AG10803 (cell line): Measurements from ENCODE around the gene SMIM3.

Experiments used
- DNase-seq: peaks from one replicate; pipeline ENCODE4 v3.0.0; 2010; ENCODE audit warnings: low read depth
- H3K4me3 ChIP-seq: 2 replicates; pipeline ENCODE4 v1.5.1; 2011; ENCODE audit warnings: mild to moderate bottlenecking, low read length, control low read depth
- TF ChIP-seq, protein P1 (sequence below): conservative IDR thresholded peaks from 2 replicates; pipeline ENCODE4 v1.5.1; 2011; ENCODE audit warnings: mild to moderate bottlenecking, low read length, control low read depth, inconsistent platforms

The SMIM3 gene

DNA sequence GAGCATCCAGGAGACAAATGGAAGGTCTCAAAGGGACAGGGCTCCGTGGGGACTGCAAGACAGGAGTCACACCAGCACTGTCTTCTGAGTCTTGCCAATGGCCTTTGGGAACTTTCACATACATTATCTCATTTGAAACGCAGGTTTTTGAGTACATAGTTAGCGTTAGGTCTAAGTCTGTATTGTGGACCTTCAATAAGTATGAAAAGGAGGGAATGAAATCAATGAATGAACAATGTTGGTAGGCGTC, 19.3 kb upstream of the SMIM3 start:
- DNase-seq, result no peak
- peak overlapping the region; percentile 86 for H3K4me3 ChIP-seq
- TF ChIP-seq, protein P1, sequence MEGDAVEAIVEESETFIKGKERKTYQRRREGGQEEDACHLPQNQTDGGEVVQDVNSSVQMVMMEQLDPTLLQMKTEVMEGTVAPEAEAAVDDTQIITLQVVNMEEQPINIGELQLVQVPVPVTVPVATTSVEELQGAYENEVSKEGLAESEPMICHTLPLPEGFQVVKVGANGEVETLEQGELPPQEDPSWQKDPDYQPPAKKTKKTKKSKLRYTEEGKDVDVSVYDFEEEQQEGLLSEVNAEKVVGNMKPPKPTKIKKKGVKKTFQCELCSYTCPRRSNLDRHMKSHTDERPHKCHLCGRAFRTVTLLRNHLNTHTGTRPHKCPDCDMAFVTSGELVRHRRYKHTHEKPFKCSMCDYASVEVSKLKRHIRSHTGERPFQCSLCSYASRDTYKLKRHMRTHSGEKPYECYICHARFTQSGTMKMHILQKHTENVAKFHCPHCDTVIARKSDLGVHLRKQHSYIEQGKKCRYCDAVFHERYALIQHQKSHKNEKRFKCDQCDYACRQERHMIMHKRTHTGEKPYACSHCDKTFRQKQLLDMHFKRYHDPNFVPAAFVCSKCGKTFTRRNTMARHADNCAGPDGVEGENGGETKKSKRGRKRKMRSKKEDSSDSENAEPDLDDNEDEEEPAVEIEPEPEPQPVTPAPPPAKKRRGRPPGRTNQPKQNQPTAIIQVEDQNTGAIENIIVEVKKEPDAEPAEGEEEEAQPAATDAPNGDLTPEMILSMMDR, result no peak

DNA sequence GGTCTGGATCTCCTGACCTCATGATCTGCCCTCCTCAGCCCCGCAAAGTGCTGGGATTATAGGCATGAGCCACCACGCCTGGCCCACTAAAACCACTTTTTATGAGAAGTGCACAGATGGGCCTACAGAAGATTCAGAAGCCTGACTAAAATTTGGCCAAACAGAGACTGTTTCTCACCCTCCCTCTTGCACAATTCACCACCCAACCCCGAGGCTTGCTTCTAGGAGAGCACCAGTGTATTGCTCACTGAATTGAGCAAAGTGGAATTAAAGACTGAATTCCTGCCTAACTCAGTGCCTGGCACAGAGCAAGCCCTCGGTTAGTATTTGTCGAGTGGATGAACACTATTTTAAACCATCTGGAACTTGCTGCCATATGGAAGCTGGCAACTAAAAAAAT, 16.3 kb upstream of the SMIM3 start:
- DNase-seq, result no peak
- TF ChIP-seq, protein P1, result no peak
- no peak overlapping the region for H3K4me3 ChIP-seq

DNA sequence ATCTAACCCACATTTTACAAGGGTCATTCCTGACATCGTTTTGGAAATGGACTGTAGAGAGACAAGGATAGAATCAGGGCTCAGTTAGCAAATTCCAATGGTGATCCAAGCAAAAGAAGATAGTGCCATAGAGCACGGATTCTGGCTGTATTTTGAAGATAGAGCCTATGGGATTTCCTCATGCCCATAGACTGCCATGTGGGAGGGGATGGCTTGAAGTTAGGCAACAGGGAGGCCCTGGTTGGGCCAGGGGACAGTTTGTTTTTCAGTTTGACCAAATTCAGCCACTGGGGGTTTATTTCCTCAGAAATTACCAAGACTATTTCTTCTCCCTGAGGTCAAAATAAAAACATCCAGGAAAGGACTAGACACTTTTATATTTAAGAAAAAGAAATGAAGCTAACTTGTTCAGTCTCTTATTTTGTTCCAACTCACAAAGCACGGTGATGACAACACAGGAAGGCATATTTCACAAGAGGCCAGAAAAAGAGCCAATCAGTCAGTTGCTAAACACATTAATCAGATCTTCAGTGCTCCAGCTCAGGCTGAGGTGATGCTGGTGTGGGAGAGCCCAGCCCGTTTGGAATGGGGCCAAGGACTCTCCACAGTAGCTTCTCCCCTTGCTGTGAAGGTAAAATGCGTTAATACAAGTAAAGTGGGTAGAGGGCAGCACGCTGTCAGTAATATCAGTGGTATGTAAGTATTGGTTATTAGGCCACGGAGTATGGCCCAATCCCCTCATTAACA, 15.4 kb upstream of the SMIM3 start:
- peak; percentile 81 for DNase-seq
- H3K4me3 ChIP-seq, result no peak overlapping the region
- TF ChIP-seq, protein P1, result no peak

DNA sequence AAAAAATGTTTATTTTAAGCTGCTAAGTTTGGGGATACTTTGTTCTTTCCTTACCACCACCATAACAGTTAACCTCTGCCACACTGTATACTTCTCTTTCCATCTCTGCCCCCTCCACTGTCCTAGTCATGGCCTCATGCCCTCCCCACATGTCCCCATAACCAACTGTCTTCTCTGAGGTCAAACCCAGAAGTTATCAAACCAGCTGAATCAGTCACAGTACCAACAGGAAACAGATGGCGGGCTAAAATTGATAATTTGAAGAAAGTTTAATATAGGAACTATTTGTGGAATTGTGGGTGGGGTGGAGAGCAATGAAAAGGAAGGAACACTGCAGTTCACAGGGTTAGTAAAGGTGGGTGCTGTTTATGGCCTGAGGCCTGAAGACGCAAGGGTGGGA, 14.0 kb upstream of the SMIM3 start:
- TF ChIP-seq, protein P1, result no peak
- no peak overlapping the region for H3K4me3 ChIP-seq
- no peak for DNase-seq

DNA sequence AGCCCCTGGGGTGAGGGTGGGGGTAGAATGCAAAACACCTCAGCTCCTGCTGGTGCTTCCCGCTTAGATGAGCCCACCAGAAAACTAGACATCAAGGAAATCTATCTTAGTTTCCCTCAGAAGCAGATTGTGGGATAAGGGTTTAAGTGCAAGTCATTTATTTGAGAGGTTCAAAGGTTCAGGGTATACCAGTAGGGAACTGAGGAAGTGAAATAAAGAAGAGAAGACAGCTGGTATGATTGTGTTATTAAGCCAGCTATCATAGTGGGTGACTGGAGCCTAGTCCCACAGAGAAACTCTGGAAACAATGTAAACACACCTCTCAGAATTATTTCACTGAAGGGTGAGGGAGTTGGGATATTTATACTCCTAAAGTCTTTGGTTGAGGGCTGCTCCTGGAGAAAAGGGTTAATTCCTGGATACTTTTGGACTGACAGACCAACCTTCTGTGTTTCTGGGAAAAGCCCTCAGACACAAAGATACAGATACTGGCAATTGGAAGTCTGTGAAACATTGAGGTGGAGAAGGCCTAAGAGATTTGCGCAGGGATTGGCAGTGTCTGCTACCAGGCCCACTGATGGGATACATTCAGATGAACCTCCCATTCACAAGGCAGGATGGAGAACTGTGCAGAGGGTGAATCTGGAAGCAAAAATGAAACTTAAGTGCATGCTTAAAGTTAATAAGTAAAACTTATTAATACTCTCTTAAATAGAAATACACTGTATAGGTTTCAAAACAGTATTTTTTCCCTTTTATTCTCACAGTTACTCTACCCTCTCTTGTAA, 13.4 kb upstream of the SMIM3 start:
- H3K4me3 ChIP-seq, result no peak overlapping the region
- TF ChIP-seq, protein P1, result no peak
- DNase-seq, result no peak

DNA sequence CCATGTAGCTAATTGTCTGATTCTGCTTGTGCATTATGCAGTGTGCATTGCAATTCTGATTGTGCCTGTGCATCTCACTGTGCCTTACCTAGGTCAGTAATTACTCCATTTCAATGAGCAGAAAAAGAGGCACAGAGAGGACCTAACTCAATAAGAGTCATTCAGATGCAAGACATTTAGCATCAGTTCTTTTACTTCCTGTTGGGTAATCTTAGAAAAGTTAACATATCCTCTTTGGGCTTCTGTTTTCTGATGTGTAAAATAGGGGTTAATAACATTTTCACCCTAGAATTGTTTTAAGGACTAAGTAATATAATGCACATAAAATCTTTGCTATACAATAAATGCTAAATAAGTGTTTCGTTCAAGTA, 12.8 kb upstream of the SMIM3 start:
- no peak overlapping the region for H3K4me3 ChIP-seq
- TF ChIP-seq, protein P1, result no peak
- no peak for DNase-seq

DNA sequence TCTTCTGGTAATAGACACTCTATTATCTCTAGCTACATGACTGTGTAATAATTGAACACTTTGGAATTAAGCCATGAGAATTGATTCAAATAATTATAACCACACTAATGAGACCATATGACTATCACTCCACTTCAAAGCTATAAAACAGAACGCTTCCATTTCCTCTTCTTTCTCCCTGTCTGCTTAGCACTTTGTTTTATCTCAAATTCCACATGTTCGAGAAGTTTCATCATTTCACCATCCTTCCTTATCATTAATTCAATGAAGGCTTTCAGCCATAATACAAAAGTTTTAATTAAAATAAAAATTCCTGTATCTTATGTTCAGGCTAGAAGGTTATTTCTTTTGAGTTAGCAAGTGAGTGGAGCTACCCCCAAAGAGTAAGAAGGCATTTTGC, 12.3 kb upstream of the SMIM3 start:
- no peak overlapping the region for H3K4me3 ChIP-seq
- TF ChIP-seq, protein P1, result no peak
- DNase-seq, result no peak
